Liver (tissue), 9 donors: ENCODE measurements around the gene KNOP1. TPM values are rescaled to one million over a fixed set of nuclear protein-coding genes. Genes with fewer than 3 reads are reported as not detected.

Experiments used
- DNase-seq: peaks from one replicate; pipeline ENCODE4 v3.0.0-alpha.2; 2017; ENCODE audit warnings: low spot score
- H3K27ac ChIP-seq, 2 donors: one replicate each; pipeline ENCODE4 v1.7.0; 2013; ENCODE audit warnings: inconsistent platforms in 2 of 2, low read length in 2 of 2, control low read depth in 1 of 2, low read depth in 1 of 2, mild to moderate bottlenecking in 1 of 2
- H3K27me3 ChIP-seq, 4 donors: one replicate each; pipeline versions ENCODE4 v1.6.1 to v1.7.0; 2013; ENCODE audit warnings: low read length in 3 of 4, inconsistent platforms in 1 of 4, mild to moderate bottlenecking in 1 of 4, moderate library complexity in 1 of 4; ENCODE audit not compliant: control insufficient read depth in 4 of 4, insufficient read depth in 4 of 4
- H3K36me3 ChIP-seq, 4 donors: one replicate each; pipeline versions ENCODE4 v1.6.1 to v1.7.0; 2013; ENCODE audit warnings: low read length in 3 of 4, mild to moderate bottlenecking in 3 of 4, low read depth in 1 of 4, moderate library complexity in 1 of 4; ENCODE audit not compliant: control insufficient read depth in 4 of 4, insufficient read depth in 3 of 4
- H3K4me1 ChIP-seq, 4 donors: one replicate each; pipeline versions ENCODE4 v1.6.1 to v1.7.0; 2013; ENCODE audit warnings: low read length in 3 of 4, mild to moderate bottlenecking in 3 of 4, moderate library complexity in 1 of 4; ENCODE audit not compliant: control insufficient read depth in 4 of 4, insufficient read depth in 4 of 4
- H3K4me3 ChIP-seq, 3 donors: one replicate each; pipeline versions ENCODE4 v1.6.1 to v1.7.0; 2013; ENCODE audit warnings: low read length in 3 of 3, control low read depth in 1 of 3, low read depth in 1 of 3, mild to moderate bottlenecking in 1 of 3
- H3K9ac ChIP-seq, 2 donors: one replicate each; pipeline ENCODE4 v1.7.0; 2013; ENCODE audit warnings: low read length in 2 of 2, mild to moderate bottlenecking in 2 of 2, moderate library complexity in 2 of 2, control low read depth in 1 of 2, low read depth in 1 of 2
- H3K9me3 ChIP-seq, 4 donors: one replicate each; pipeline versions ENCODE4 v1.6.1 to v1.7.0; 2013; ENCODE audit warnings: low read length in 3 of 4; ENCODE audit not compliant: control insufficient read depth in 4 of 4
- EGR1 ChIP-seq, 2 donors: IDR thresholded peaks; 2 replicates each; pipeline ENCODE4 v1.6.1; 2016 to 2018; ENCODE audit warnings: antibody characterized with exemption in 2 of 2, low read depth in 2 of 2
- FOXA1 ChIP-seq: IDR thresholded peaks from 2 replicates; pipeline ENCODE4 v1.6.1; 2016; ENCODE audit warnings: antibody characterized with exemption
- FOXA2 ChIP-seq: IDR thresholded peaks from 2 replicates; pipeline ENCODE4 v1.6.1; 2016; ENCODE audit warnings: antibody characterized with exemption
- GABPA ChIP-seq, 2 donors: IDR thresholded peaks in 1 of 2; conservative IDR thresholded peaks in 1 of 2; 2 replicates each; pipeline ENCODE4 v1.6.1; 2016; ENCODE audit warnings: antibody characterized with exemption in 2 of 2, mild to moderate bottlenecking in 1 of 2, moderate library complexity in 1 of 2
- HNF4A ChIP-seq, 2 donors: conservative IDR thresholded peaks; 2 replicates each; pipeline ENCODE4 v1.6.1; 2016; ENCODE audit warnings: antibody characterized with exemption in 2 of 2, mild to moderate bottlenecking in 2 of 2
- HNF4G ChIP-seq: IDR thresholded peaks from 2 replicates; pipeline ENCODE4 v1.6.1; 2016; ENCODE audit warnings: antibody characterized with exemption
- JUND ChIP-seq, 2 donors: IDR thresholded peaks; 2 replicates each; pipeline ENCODE4 v1.6.1; 2016; ENCODE audit warnings: antibody characterized with exemption in 2 of 2
- NR2F2 ChIP-seq: IDR thresholded peaks from 2 replicates; pipeline ENCODE4 v1.6.1; 2016; ENCODE audit warnings: antibody characterized with exemption
- RAD21 ChIP-seq, 2 donors: IDR thresholded peaks; 2 replicates each; pipeline ENCODE4 v1.6.1; 2016; ENCODE audit warnings: antibody characterized with exemption in 2 of 2, mild to moderate bottlenecking in 2 of 2
- RXRA ChIP-seq, 2 donors: IDR thresholded peaks; 2 replicates each; pipeline ENCODE4 v1.6.1; 2017 to 2018; ENCODE audit warnings: antibody characterized with exemption in 2 of 2, mild to moderate bottlenecking in 1 of 2
- SP1 ChIP-seq: IDR thresholded peaks from 2 replicates; pipeline ENCODE4 v1.6.1; 2018; ENCODE audit warnings: antibody characterized with exemption, mild to moderate bottlenecking
- TAF1 ChIP-seq: conservative IDR thresholded peaks from 2 replicates; pipeline ENCODE4 v1.6.1; 2016; ENCODE audit warnings: antibody characterized with exemption, mild to moderate bottlenecking
- YY1 ChIP-seq: IDR thresholded peaks from 2 replicates; pipeline ENCODE4 v1.6.1; 2016; ENCODE audit warnings: antibody characterized with exemption, mild to moderate bottlenecking
- ZBTB33 ChIP-seq: IDR thresholded peaks from 2 replicates; pipeline ENCODE4 v1.6.1; 2016; ENCODE audit warnings: antibody characterized with exemption
- WGBS: extraction: QIAGEN DNeasy Blood & Tissue Kit; methylation state at CpG from one replicate; pipeline ENCODE4 v1.1.7; 2013; 5-methylcytosine and 5-hydroxymethylcytosine counted together
- polyA plus RNA-seq, 2 donors: library from polyadenylated mRNA; stranded (reverse) in 1 of 2; unstranded in 1 of 2; fragments of 200-250 nt in 1 of 2; fragments of >200 nt in 1 of 2; fragmentation: Nextera tagmentation in 1 of 2; extraction: Ambion mirVana in 1 of 2; gene quantifications; one replicate each; pipeline versions ENCODE4 v1.2.1 to v1.2.3, GENCODE V29; 2013 to 2015
- total RNA-seq, 2 donors: library from RNA; depleted of rRNA; stranded (reverse); fragments of >200 nt; gene quantifications; one replicate each; pipeline ENCODE4 v1.2.3, GENCODE V29; 2014
- TF ChIP-seq, protein P1 (sequence below): fragments of 150-350 bp; IDR thresholded peaks from 2 replicates; pipeline ENCODE4 v1.5.1; 2017; ENCODE audit warnings: improper control_type of control experiment, low read depth, low read length; ENCODE audit not compliant: missing input control
- TF ChIP-seq, protein P2 (sequence below): IDR thresholded peaks from 2 replicates; pipeline ENCODE4 v1.6.1; 2016; ENCODE audit warnings: antibody characterized with exemption
- TF ChIP-seq, protein P3 (sequence below): IDR thresholded peaks from 2 replicates; pipeline ENCODE4 v1.6.1; 2016; ENCODE audit warnings: antibody characterized with exemption
- TF ChIP-seq, protein P4 (sequence below): IDR thresholded peaks from 2 replicates; pipeline ENCODE4 v1.6.1; 2016; ENCODE audit warnings: antibody characterized with exemption, mild to moderate bottlenecking
- donor health status: healthy.
- donor health status: healthy.
- donor health status: healthy.
- donor health status: healthy.
- donor health status: healthy.

The KNOP1 gene
- total and polyA plus RNA-seq, 4 donors, result 4.1 to 6.7 (median 5.7) TPM

GRCh38 chr16:19701091-19701490 lies 16.9 kb downstream of the KNOP1 start (continued):
- TF ChIP-seq FOXA2 (no peak), NR2F2 (no peak), HNF4A (conservative IDR thresholded peaks at IDR 0.05) (no peak)

DNA sequence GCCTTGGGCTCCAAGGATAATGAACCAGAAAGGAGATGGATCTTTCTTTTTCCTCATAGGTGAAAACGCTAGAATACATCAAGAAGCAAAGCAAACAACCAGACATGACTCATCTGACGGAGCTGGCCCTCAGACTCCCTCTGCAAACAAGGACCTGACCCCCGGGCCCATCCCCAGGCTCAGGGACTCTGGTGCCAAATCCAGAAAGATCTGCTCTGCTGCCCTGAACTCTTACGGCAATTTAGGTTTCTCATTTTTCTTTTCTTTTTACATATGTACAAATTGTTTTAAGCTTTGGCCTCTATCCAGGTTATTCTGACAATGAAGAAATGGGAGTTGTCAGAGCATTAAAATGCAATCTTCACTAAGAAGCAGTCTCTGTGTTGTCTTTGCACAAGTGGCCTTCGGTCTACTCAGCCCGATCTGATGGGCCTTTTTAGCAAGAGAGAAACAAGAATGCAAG lies 17.7 kb downstream of the KNOP1 start:
- H3K27me3 ChIP-seq, result no peaks in the 10 kb centered on the region
- no peak overlapping the region for H3K4me3 ChIP-seq
- H3K9ac ChIP-seq, result no peak overlapping the region
- H3K9me3 ChIP-seq, result no peaks in the 10 kb centered on the region
- no peak for DNase-seq
- H3K4me1 ChIP-seq, result peaks cover 0 to 12% (median 7%) of the 10 kb centered on the region in 4 donors
- peaks cover 1 to 21% (median 10%) of the 10 kb centered on the region in 4 donors for H3K36me3 ChIP-seq
- WGBS, result 43% methylated on average over 6 of the region's 6 CpGs
- peak overlapping the region; percentile 22 to 38 for H3K27ac ChIP-seq
- no peak for TF ChIP-seq GABPA (IDR thresholded peaks at IDR 0.05 in 1 of 2, conservative IDR thresholded peaks at IDR 0.05 in 1 of 2)
- TF ChIP-seq JUND (IDR thresholded peaks at IDR 0.05), result peak; percentile 81 to 91
- TF ChIP-seq RXRA (IDR thresholded peaks at IDR 0.05), result peak in 1 of 2 donors; percentile 35
- no peak for TF ChIP-seq HNF4G
- peak in 1 of 2 donors; percentile 20 for TF ChIP-seq RAD21 (IDR thresholded peaks at IDR 0.05)
- TF ChIP-seq, protein P1, sequence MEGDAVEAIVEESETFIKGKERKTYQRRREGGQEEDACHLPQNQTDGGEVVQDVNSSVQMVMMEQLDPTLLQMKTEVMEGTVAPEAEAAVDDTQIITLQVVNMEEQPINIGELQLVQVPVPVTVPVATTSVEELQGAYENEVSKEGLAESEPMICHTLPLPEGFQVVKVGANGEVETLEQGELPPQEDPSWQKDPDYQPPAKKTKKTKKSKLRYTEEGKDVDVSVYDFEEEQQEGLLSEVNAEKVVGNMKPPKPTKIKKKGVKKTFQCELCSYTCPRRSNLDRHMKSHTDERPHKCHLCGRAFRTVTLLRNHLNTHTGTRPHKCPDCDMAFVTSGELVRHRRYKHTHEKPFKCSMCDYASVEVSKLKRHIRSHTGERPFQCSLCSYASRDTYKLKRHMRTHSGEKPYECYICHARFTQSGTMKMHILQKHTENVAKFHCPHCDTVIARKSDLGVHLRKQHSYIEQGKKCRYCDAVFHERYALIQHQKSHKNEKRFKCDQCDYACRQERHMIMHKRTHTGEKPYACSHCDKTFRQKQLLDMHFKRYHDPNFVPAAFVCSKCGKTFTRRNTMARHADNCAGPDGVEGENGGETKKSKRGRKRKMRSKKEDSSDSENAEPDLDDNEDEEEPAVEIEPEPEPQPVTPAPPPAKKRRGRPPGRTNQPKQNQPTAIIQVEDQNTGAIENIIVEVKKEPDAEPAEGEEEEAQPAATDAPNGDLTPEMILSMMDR, result no peak
- TF ChIP-seq YY1, result no peak
- TF ChIP-seq NR2F2, result no peak
- TF ChIP-seq HNF4A (conservative IDR thresholded peaks at IDR 0.05), result peak; percentile 23 to 50
- no peak for TF ChIP-seq SP1
- TF ChIP-seq, protein P2, sequence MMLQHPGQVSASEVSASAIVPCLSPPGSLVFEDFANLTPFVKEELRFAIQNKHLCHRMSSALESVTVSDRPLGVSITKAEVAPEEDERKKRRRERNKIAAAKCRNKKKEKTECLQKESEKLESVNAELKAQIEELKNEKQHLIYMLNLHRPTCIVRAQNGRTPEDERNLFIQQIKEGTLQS, result no peak
- no peak for TF ChIP-seq EGR1 (IDR thresholded peaks at IDR 0.05; ENCODE audit: low read depth in 2 of 2)
- no peak for TF ChIP-seq ZBTB33
- peak; percentile 25 for TF ChIP-seq FOXA1
- TF ChIP-seq, protein P3, sequence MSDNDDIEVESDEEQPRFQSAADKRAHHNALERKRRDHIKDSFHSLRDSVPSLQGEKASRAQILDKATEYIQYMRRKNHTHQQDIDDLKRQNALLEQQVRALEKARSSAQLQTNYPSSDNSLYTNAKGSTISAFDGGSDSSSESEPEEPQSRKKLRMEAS, result no peak
- TF ChIP-seq, protein P4, sequence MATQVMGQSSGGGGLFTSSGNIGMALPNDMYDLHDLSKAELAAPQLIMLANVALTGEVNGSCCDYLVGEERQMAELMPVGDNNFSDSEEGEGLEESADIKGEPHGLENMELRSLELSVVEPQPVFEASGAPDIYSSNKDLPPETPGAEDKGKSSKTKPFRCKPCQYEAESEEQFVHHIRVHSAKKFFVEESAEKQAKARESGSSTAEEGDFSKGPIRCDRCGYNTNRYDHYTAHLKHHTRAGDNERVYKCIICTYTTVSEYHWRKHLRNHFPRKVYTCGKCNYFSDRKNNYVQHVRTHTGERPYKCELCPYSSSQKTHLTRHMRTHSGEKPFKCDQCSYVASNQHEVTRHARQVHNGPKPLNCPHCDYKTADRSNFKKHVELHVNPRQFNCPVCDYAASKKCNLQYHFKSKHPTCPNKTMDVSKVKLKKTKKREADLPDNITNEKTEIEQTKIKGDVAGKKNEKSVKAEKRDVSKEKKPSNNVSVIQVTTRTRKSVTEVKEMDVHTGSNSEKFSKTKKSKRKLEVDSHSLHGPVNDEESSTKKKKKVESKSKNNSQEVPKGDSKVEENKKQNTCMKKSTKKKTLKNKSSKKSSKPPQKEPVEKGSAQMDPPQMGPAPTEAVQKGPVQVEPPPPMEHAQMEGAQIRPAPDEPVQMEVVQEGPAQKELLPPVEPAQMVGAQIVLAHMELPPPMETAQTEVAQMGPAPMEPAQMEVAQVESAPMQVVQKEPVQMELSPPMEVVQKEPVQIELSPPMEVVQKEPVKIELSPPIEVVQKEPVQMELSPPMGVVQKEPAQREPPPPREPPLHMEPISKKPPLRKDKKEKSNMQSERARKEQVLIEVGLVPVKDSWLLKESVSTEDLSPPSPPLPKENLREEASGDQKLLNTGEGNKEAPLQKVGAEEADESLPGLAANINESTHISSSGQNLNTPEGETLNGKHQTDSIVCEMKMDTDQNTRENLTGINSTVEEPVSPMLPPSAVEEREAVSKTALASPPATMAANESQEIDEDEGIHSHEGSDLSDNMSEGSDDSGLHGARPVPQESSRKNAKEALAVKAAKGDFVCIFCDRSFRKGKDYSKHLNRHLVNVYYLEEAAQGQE, result no peak
- peak; percentile 72 for TF ChIP-seq FOXA2
- no peak for TF ChIP-seq TAF1
